Smooth muscle cell (in vitro differentiated cells): Measurements from ENCODE around the gene UEVLD. TPM values are rescaled to one million over a fixed set of nuclear protein-coding genes. Genes with fewer than 3 reads are reported as not detected.

Source experiments
- DNase-seq: peaks from one replicate; lab custom pipeline; 2025; ENCODE audit not compliant: unreplicated experiment; lab: John Stamatoyannopoulos, UW
- H2AFZ ChIP-seq: fragments of 200-600 bp; sonication (generic); 2 replicates; pipeline ENCODE4 v1.6.0; 2016; ENCODE audit warnings: antibody characterized with exemption, low read depth, mild to moderate bottlenecking
- H3F3A ChIP-seq: fragments of 200-600 bp; sonication (generic); 2 replicates; pipeline ENCODE4 v1.6.0; 2017; ENCODE audit warnings: antibody characterized with exemption, low read depth
- H3K27ac ChIP-seq: fragments of 200-600 bp; sonication (generic); 2 replicates; pipeline ENCODE4 v1.5.1; 2016; ENCODE audit warnings: low read depth, mild to moderate bottlenecking
- H3K27me3 ChIP-seq: fragments of 200-600 bp; sonication (generic); 2 replicates; pipeline ENCODE4 v1.6.1; 2016; ENCODE audit warnings: low read depth, mild to moderate bottlenecking
- H3K36me3 ChIP-seq: fragments of 200-600 bp; sonication (generic); 2 replicates; pipeline ENCODE4 v1.5.1; 2016; ENCODE audit warnings: low read depth
- H3K4me1 ChIP-seq: fragments of 200-600 bp; sonication (generic); 2 replicates; pipeline ENCODE4 v1.5.1; 2016; ENCODE audit warnings: low read depth
- H3K4me2 ChIP-seq: fragments of 200-600 bp; sonication (generic); 2 replicates; pipeline ENCODE4 v1.6.0; 2016; ENCODE audit warnings: mild to moderate bottlenecking
- H3K4me3 ChIP-seq: fragments of 200-600 bp; sonication (generic); 2 replicates; pipeline ENCODE4 v1.5.1; 2016; ENCODE audit warnings: mild to moderate bottlenecking
- H3K79me2 ChIP-seq: fragments of 200-600 bp; sonication (generic); 2 replicates; pipeline ENCODE4 v1.6.0; 2016; ENCODE audit warnings: low read depth, mild to moderate bottlenecking
- H3K9ac ChIP-seq: fragments of 200-600 bp; sonication (generic); 2 replicates; pipeline ENCODE4 v1.6.0; 2016; ENCODE audit warnings: low read depth
- H3K9me3 ChIP-seq: fragments of 200-600 bp; sonication (generic); replicated peaks from 2 replicates; pipeline ENCODE4 v1.5.1; 2016; ENCODE audit warnings: low read depth
- H4K20me1 ChIP-seq: fragments of 200-600 bp; sonication (generic); 2 replicates; pipeline ENCODE4 v1.6.0; 2016; ENCODE audit warnings: low read depth
- CTCF ChIP-seq: fragments of 200-600 bp; sonication (generic); IDR thresholded peaks from 2 replicates; pipeline ENCODE4 v1.5.1; 2017; ENCODE audit warnings: borderline replicate concordance, mild to moderate bottlenecking, antibody characterized with exemption; ENCODE audit not compliant: insufficient read depth, poor library complexity, severe bottlenecking
- WGBS: methylation state at CpG from one replicate; pipeline ENCODE4 v1.1.7; 2016; ENCODE audit warnings: low lambda C conversion rate; 5-methylcytosine and 5-hydroxymethylcytosine counted together
- polyA plus RNA-seq: library from polyadenylated mRNA; unstranded; fragments of >200 nt; fragmentation: Nextera tagmentation; extraction: Ambion mirVana; gene quantifications from 2 replicates; pipeline ENCODE4 v1.2.1, GENCODE V29; 2016
- total RNA-seq: library from RNA; depleted of rRNA; stranded (reverse); fragments of >200 nt; gene quantifications from 2 replicates; pipeline ENCODE4 v1.2.3, GENCODE V29; 2014

UEVLD gene
- total and polyA plus RNA-seq, 2 experiments from 2014 or later: 15.1 to 32.7 TPM

GRCh38 chr11:18501629-18502028 lies 86.9 kb downstream of the UEVLD start:
- DNase-seq: no peak
- H3F3A ChIP-seq: no peaks in the 10 kb centered on the region
- H3K36me3 ChIP-seq: peaks cover 42% of the 10 kb centered on the region
- H3K9ac ChIP-seq: no peak overlapping the region
- no peak for TF ChIP-seq CTCF
- H3K79me2 ChIP-seq: no peaks in the 10 kb centered on the region
- no peaks in the 10 kb centered on the region for H3K27me3 ChIP-seq
- H3K27ac ChIP-seq: no peak overlapping the region
- no peak overlapping the region for H3K4me2 ChIP-seq
- no peak overlapping the region for H3K4me3 ChIP-seq
- no peaks in the 10 kb centered on the region for H3K4me1 ChIP-seq
- 97% methylated on average over 1 of the region's 1 CpG for WGBS
- H3K9me3 ChIP-seq: no peaks in the 10 kb centered on the region
- peaks cover 3% of the 10 kb centered on the region for H4K20me1 ChIP-seq
- H2AFZ ChIP-seq: no peak overlapping the region

GRCh38 chr11:18498039-18498438 lies 90.5 kb downstream of the UEVLD start:
- peaks cover 2% of the 10 kb centered on the region for H3K79me2 ChIP-seq
- 94% methylated on average over 1 of the region's 1 CpG for WGBS
- DNase-seq: no peak
- H3F3A ChIP-seq: no peaks in the 10 kb centered on the region
- no peak overlapping the region for H3K4me2 ChIP-seq
- H4K20me1 ChIP-seq: peaks cover 14% of the 10 kb centered on the region
- H3K4me1 ChIP-seq: no peaks in the 10 kb centered on the region
- no peak overlapping the region for H3K4me3 ChIP-seq
- TF ChIP-seq CTCF: no peak
- H3K27me3 ChIP-seq: no peaks in the 10 kb centered on the region
- H3K27ac ChIP-seq: no peak overlapping the region
- peaks cover 31% of the 10 kb centered on the region for H3K36me3 ChIP-seq
- H3K9me3 ChIP-seq: no peaks in the 10 kb centered on the region
- H3K9ac ChIP-seq: no peak overlapping the region
- H2AFZ ChIP-seq: no peak overlapping the region

GRCh38 chr11:18495703-18496102 lies 92.8 kb downstream of the UEVLD start:
- Histone ChIP-seq H3F3A (peaks cover 6% of the 10 kb centered on the region), H4K20me1 (peaks cover 17% of the 10 kb centered on the region)

More at GRCh38 chr11:18495703-18496102, 92.8 kb downstream of the UEVLD start:
- Histone ChIP-seq H3K27me3 (no peaks in the 10 kb centered on the region), H3K4me3 (no peak overlapping the region), H3K9ac (no peak overlapping the region), H3K4me1 (no peaks in the 10 kb centered on the region), H3K4me2 (no peak overlapping the region), H3K9me3 (no peaks in the 10 kb centered on the region), H3K79me2 (peaks cover 2% of the 10 kb centered on the region), H3K36me3 (peaks cover 9% of the 10 kb centered on the region), H2AFZ (no peak overlapping the region), H3K27ac (no peak overlapping the region)
- TF ChIP-seq CTCF: no peak
- DNase-seq: no peak
- 87% methylated on average over 4 of the region's 4 CpGs for WGBS
